ENCODE data around the gene NUP153.

DNA sequence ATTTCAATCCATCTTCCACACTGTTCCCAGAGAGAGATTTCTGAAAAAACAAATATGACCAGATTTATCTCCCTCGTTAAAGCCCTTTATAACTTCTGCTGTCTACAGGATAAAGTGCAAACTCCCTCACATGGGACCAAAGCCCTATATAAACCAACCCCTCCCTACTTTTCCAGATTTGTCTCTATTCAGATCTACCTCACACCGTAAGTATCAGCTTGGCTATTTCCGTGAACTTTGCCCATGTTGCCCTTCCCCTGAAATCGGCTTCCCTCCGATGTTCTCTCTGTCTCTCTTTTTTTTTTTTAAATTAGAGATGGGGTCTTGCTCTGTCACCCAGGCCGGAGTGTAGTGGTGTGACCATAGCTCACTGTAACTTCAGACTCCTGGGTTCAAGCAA is 118.7 kb downstream of the NUP153 start:
- TF ChIP-seq, protein P1, sequence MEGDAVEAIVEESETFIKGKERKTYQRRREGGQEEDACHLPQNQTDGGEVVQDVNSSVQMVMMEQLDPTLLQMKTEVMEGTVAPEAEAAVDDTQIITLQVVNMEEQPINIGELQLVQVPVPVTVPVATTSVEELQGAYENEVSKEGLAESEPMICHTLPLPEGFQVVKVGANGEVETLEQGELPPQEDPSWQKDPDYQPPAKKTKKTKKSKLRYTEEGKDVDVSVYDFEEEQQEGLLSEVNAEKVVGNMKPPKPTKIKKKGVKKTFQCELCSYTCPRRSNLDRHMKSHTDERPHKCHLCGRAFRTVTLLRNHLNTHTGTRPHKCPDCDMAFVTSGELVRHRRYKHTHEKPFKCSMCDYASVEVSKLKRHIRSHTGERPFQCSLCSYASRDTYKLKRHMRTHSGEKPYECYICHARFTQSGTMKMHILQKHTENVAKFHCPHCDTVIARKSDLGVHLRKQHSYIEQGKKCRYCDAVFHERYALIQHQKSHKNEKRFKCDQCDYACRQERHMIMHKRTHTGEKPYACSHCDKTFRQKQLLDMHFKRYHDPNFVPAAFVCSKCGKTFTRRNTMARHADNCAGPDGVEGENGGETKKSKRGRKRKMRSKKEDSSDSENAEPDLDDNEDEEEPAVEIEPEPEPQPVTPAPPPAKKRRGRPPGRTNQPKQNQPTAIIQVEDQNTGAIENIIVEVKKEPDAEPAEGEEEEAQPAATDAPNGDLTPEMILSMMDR (IDR thresholded peaks at IDR 0.05) = no peak
- TF ChIP-seq EP300 (IDR thresholded peaks at IDR 0.05) = no peak
